ENCODE data around the gene WNT3A.
A peak's percentile ranks its signal among the peaks of the same experiment; 100 is the strongest.

Gene WNT3A

GRCh38 chr1:228048659-228049298 lies 42.0 kb downstream of the WNT3A start:
- no peak for DNase-seq (ENCODE audit: low spot score)

DNA sequence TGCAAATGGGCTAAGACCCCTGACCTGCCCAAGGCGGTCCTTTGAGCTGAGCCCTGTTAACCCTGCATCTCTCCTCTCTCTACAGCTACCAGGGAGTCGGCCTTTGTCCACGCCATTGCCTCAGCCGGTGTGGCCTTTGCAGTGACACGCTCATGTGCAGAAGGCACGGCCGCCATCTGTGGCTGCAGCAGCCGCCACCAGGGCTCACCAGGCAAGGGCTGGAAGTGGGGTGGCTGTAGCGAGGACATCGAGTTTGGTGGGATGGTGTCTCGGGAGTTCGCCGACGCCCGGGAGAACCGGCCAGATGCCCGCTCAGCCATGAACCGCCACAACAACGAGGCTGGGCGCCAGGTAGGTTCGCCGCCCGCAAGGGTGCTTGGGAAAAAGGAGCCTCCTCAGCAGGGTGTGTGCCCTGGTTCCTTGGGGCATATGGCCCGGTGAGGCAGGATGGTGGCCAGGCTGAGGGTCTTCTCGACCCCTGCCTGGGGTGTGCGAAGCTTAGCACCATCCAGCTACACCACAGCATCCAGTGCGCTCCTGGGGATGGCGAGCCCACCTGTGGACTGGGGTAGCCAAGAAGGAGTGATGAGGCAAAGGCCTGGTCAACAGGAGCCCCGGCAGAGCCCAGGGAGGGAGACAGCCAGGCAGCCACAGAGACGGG lies 43.9 kb downstream of the WNT3A start:
- no peak for DNase-seq (ENCODE audit: low spot score)

GRCh38 chr1:228058172-228058948 lies 51.6 kb downstream of the WNT3A start:
- no peak for DNase-seq (ENCODE audit: low spot score)

- DNase-seq (ENCODE audit: low spot score), result no peak
Measured at GRCh38 chr1:228058949-228059633, 52.3 kb downstream of the WNT3A start.

DNA sequence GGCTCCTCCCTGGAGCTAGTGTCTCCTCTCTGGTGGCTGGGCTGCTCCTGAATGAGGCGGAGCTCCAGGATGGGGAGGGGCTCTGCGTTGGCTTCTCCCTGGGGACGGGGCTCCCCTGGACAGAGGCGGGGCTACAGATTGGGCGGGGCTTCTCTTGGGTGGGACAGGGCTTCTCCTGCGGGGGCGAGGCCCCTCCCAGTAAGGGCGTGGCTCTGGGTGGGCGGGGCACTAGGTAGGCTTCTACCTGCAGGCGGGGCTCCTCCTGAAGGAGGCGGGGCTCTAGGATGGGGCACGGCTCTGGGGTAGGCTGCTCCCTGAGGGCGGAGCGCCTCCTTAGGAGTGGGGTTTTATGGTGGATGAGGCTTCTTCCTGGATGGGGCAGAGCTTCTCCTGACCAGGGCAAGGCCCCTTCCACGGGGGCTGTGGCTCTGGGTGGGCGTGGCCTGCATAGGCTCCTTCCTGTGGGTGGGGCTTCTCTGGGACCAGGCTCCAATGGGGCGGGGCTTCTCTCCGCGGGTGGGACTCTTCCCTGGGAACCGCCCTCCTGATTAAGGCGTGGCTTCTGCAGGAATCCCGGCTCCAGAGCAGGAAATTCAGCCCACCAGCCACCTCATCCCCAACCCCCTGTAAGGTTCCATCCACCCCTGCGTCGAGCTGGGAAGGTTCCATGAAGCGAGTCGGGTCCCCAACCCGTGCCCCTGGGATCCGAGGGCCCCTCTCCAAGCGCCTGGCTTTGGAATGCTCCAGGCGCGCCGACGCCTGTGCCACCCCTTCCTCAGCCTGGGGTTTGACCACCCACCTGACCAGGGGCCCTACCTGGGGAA lies 53.0 kb downstream of the WNT3A start:
- DNase-seq (ENCODE audit: low spot score), result peak; percentile 65

GRCh38 chr1:228060458-228061190 lies 53.8 kb downstream of the WNT3A start:
- no peak for DNase-seq (ENCODE audit: low spot score)

DNA sequence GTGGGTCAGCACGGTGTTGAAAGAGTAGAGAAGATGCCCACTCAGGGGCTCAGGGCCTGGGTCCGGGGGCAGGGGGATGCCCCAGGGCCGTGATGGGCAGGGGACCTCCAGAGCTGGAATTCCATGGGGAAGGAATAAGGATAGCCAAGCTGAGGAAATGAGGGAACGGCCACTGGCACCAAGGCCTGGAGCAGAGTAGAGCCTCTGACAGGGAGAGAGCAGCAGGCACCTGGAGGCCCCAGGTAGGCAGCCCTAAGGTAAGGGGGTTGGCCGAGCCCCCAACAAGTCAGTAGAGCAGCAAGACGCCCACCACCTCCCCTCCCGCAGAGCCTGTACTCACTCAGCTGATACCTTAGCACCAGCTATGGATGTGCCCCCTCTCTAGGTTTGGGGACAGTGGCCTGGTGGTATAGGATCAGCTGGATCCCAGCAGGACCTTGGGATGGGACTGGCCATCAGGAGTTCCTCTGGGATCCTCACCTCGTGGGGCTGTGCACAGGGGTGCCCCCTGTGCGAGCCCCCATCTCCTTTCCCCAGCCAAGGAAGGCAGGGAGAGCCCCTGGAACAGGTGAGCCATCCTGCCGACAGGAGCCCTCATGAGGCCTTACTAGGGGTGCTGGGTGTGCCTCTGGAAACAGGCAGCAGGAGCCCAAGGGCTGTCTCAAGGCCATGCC lies 54.8 kb downstream of the WNT3A start:
- DNase-seq (ENCODE audit: low spot score), result no peak

DNA sequence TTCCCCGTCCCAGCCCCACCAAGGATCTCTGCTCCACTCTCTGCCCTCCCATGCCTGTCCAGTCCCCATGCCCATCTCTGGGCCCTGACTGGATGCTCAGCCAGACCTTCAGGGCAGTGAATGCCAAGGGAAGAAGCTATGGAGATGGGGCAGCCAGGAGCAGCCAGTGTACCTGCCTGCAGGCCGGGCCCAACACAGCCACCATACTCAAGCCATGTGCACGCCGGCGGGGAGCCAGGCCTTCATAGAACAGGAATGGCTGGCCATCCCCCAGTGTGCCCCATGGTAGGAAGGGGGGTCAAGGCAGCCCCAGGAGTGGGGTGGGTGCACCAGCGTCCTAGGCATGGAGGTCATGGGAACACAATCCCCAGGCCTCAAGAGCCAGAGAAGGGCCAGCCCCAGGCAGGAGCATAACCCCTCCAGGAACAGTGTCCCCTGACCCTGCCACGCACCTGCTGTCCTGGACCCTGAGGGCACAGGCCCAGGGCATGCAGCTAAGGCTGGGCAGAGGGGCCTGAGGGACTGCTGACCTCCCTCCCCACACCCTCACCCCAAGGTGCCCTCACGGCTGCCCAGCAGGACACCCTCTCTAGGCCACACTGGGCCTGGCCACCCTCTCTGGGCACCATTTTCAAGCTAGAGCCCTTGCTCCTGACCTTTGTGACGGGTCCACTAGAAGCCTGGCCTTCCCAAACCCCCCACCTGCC lies 55.4 kb downstream of the WNT3A start:
- DNase-seq (ENCODE audit: low spot score), result no peak

GRCh38 chr1:228062812-228063211 lies 56.0 kb downstream of the WNT3A start:
- no peak for DNase-seq (ENCODE audit: low spot score)

GRCh38 chr1:228063251-228064191 lies 56.7 kb downstream of the WNT3A start:
- DNase-seq (ENCODE audit: low spot score), result no peak

GRCh38 chr1:228064296-228064695 lies 57.5 kb downstream of the WNT3A start:
- DNase-seq (ENCODE audit: low spot score), result no peak

DNA sequence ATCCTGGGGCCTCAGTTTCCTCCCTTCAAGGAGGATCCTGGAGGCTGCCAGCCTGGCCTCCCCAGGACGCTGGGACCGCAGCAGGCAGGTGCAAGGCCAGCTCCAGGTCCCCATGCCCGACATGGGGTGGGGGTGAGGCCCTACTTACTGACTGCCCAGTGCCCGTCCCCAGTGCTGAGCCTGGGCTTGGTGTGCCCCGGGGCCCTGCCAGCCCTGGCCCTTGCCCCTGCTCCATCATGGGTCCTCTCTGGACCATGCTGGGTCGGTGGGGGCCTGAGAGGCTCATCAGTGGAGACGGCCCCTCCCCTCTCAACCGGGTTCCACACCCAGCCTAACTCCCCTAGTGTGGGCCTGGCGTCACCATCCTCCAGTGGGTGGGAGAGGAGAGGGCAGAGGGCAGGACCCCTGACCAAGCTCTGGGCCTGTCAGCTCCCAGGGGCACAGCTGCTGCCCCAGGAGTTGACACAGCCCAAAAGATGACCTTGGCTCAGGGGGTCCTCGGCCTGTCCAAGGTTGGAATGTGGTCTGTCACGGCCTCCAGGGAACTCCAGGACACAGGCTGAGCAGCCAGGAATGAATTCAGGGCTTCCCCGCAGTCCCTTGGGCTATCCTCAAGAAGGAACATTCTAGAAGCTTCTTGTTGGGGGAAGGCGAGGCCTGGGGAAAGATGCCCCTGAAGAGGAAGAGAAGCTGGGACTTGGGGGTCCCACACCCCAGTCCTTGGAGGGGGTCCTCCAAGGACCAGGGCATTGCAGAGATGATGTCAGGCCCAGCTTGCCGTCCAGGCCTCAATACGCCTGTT lies 58.1 kb downstream of the WNT3A start:
- no peak for DNase-seq (ENCODE audit: low spot score)

GRCh38 chr1:228065543-228066347 lies 58.9 kb downstream of the WNT3A start:
- no peak for DNase-seq (ENCODE audit: low spot score)

DNA sequence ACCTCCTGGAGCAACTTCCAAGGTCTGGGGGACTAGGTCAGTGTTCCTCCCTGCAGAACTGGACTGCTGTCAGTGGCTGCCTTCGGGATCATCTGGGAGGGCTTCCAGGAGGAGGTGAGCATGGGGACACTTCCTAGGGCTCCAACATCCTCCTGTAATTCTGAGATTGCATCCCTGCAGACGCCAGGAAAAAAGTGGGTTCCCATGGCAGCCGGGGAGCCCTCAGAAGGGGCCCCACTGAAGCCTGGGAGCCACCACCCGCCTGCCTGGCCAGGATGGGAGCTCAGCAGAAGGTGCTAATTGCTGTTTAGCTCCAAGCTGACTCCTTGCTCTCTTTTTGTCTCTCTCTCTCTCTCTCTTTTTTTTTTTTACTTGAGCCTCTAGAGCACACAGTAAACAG lies 59.6 kb downstream of the WNT3A start:
- no peak for DNase-seq (ENCODE audit: low spot score)

GRCh38 chr1:228066891-228067654 lies 60.3 kb downstream of the WNT3A start:
- no peak for DNase-seq (ENCODE audit: low spot score)

- no peak for DNase-seq (ENCODE audit: low spot score)
Measured at GRCh38 chr1:228068359-228068758, 61.6 kb downstream of the WNT3A start.

Data from germinal center (tissue), 1 donor.